ENCODE data around the gene UPF3A.
"Not testable (repeated sequence)": the region's sequence is repeated elsewhere in the genome, so short reads cannot be mapped to it uniquely, and the experiment has no call there.

The UPF3A gene

GRCh38 chr13:114334305-114335053 lies 53.1 kb downstream of the UPF3A start:
- TF ChIP-seq, protein P1, sequence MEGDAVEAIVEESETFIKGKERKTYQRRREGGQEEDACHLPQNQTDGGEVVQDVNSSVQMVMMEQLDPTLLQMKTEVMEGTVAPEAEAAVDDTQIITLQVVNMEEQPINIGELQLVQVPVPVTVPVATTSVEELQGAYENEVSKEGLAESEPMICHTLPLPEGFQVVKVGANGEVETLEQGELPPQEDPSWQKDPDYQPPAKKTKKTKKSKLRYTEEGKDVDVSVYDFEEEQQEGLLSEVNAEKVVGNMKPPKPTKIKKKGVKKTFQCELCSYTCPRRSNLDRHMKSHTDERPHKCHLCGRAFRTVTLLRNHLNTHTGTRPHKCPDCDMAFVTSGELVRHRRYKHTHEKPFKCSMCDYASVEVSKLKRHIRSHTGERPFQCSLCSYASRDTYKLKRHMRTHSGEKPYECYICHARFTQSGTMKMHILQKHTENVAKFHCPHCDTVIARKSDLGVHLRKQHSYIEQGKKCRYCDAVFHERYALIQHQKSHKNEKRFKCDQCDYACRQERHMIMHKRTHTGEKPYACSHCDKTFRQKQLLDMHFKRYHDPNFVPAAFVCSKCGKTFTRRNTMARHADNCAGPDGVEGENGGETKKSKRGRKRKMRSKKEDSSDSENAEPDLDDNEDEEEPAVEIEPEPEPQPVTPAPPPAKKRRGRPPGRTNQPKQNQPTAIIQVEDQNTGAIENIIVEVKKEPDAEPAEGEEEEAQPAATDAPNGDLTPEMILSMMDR (IDR thresholded peaks at IDR 0.05; ENCODE audit: low read depth, low read length, missing control alignments) = no peak
- H3K27me3 ChIP-seq (replicated peaks) = no peaks in the 10 kb centered on the region
- H3K4me3 ChIP-seq (ENCODE audit: low read depth, low read length) = no peak overlapping the region
- in situ Hi-C loops (cut with HindIII; ENCODE audit: low pct_ligation_motif_present, low sequenced_read_pairs) = no loop called here
- H3K27ac ChIP-seq = no peak overlapping the region
- no peaks in the 10 kb centered on the region for H3K36me3 ChIP-seq (replicated peaks)
- no peak for DNase-seq

- in situ Hi-C loops (cut with HindIII; ENCODE audit: low pct_ligation_motif_present, low sequenced_read_pairs); H3K27me3 ChIP-seq (replicated peaks); H3K27ac ChIP-seq: not testable (repeated sequence)
Observed at GRCh38 chr13:114336457-114336856, 55.1 kb downstream of the UPF3A start.

GRCh38 chr13:114338959-114339358 lies 57.6 kb downstream of the UPF3A start:
- no peak overlapping the region for H3K4me3 ChIP-seq (ENCODE audit: low read depth, low read length)
- no peaks in the 10 kb centered on the region for H3K36me3 ChIP-seq (replicated peaks)
- H3K27me3 ChIP-seq (replicated peaks) = no peaks in the 10 kb centered on the region
- TF ChIP-seq, protein P1 (IDR thresholded peaks at IDR 0.05; ENCODE audit: low read depth, low read length, missing control alignments) = no peak
- in situ Hi-C loops (cut with HindIII; ENCODE audit: low pct_ligation_motif_present, low sequenced_read_pairs) = no loop called here
- DNase-seq = no peak
- H3K27ac ChIP-seq = no peak overlapping the region

More at GRCh38 chr13:114336457-114336856, 55.1 kb downstream of the UPF3A start:
- not testable (repeated sequence) for H3K36me3 ChIP-seq (replicated peaks); DNase-seq; H3K4me3 ChIP-seq (ENCODE audit: low read depth, low read length)

DNA sequence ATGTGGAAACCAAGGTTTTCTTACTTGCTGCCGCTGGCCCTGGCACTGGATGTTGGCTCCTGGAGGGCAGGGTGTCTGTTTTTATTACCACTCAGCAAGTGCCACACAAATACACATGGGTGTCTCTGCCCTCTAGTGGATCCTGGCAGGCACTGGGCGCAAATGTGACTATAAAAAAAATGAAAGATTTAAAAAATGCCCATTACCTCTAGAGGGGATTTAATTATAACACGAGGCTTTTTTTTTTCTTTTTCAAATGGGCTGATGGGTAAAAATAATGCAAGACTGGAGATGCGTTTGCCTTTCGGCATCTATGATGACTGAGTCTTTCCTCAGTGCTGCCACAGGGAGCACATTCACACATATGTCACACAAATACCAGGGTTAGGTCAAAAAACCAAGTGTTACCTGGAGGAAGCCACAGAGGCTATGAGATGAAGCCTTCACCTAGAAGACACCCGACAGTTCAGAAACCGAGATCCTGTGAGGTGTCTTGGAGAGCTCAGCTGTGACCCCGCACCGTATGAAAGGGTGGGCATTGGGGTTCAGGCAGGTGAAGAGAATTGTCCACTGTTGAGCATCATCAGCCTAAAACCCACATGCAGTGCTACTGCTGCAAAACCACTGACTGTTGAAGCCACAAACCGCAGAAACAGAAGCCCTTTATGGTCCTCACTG lies 58.6 kb downstream of the UPF3A start:
- H3K36me3 ChIP-seq (replicated peaks) = no peaks in the 10 kb centered on the region
- no peaks in the 10 kb centered on the region for H3K27me3 ChIP-seq (replicated peaks)
- H3K27ac ChIP-seq = no peak overlapping the region
- H3K4me3 ChIP-seq (ENCODE audit: low read depth, low read length) = no peak overlapping the region
- TF ChIP-seq, protein P1 (IDR thresholded peaks at IDR 0.05; ENCODE audit: low read depth, low read length, missing control alignments) = peak; percentile 83
- no peak for DNase-seq
- in situ Hi-C loops (cut with HindIII; ENCODE audit: low pct_ligation_motif_present, low sequenced_read_pairs) = no loop called here

DNA sequence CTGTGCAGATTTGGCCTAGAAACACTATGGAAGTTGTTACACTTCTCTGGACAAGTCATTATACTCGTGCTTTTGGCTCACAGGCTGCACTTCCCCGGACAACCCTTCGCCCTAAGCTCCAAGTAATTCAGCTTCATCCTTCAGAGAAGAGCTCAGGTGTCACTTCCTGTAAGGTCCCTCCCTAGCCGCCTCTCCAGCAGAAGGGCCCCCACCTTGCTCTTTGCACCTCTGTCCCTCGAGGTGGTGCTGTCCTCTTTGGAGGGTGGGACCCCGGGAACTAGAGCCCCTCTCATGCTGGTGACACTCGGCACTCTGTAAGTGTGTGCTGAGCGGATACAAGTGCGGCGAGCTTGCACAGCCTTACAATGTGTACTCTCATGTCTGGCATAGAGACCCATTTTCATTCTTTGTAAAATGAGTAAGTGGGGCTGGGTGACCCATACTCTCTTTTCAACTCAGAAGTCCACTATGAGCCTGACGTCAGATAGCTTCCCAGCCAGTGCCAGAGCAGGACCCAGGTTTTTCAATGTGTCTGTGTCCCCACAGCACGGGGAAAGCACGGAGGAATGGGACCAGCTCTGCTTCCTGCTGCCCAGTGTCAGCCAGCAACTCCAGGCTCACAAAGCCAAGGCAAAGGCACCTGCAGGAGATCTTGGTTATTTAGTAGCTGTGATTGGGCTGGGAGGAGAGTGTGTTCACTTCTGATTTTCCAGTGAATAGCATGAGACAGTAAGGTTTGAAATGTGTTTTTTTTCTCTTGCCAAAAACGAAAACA lies 59.8 kb downstream of the UPF3A start:
- H3K27ac ChIP-seq = no peak overlapping the region
- no peak overlapping the region for H3K4me3 ChIP-seq (ENCODE audit: low read depth, low read length)
- in situ Hi-C loops (cut with HindIII; ENCODE audit: low pct_ligation_motif_present, low sequenced_read_pairs) = no loop called here
- TF ChIP-seq, protein P1 (IDR thresholded peaks at IDR 0.05; ENCODE audit: low read depth, low read length, missing control alignments) = no peak
- H3K36me3 ChIP-seq (replicated peaks) = no peaks in the 10 kb centered on the region
- H3K27me3 ChIP-seq (replicated peaks) = no peaks in the 10 kb centered on the region
- DNase-seq = no peak

DNA sequence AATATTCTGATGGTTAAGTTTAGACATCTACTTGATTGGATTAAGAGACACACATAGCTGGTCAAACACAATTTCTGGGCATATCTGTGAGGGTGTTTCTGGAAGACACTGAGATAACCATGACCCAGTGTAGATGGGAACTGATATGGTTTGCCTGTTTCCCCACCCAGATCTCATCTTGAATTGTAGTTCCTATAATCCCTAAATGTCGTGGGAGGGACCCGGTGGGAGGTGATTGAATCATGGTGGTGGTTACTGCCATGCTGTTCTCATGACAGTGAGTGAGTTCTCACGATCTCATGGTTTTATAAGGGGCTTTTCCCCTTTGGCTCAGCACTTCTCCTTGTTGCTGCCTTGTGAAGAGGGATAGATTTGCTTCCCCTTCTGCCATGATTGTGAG lies 65.9 kb downstream of the UPF3A start:
- H3K4me3 ChIP-seq (ENCODE audit: low read depth, low read length); H3K27me3 ChIP-seq (replicated peaks); H3K27ac ChIP-seq; DNase-seq; H3K36me3 ChIP-seq (replicated peaks); in situ Hi-C loops (cut with HindIII; ENCODE audit: low pct_ligation_motif_present, low sequenced_read_pairs): not testable (repeated sequence)
